ENCODE results near the gene ZDHHC11B.
"Not testable (repeated sequence)": the region's sequence is repeated elsewhere in the genome, so short reads cannot be mapped to it uniquely, and the experiment has no call there.

DNA sequence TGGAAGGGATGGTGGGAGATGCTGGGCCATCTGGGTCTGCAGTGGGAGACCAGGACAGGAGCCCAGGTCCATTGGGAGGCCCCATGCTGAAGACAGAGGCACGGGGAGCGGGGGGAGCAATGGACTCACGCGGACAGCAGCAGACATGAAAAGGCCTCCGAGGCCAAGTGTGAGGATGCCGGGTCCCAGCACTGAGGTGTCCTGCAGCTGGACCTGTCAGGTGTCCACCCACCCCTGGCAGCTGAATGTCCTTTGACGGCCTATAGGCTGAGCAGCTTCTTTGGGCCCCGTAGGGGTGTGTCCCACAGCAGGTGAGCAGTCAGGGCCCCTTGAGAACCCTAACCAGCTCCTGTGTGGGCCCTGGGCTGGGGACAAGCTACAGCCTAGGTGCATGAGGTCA is 88.3 kb downstream of the ZDHHC11B start:
- not testable (repeated sequence) for TF ChIP-seq BHLHE40 (IDR thresholded peaks at IDR 0.05; ENCODE audit: borderline replicate concordance); NFRKB (IDR thresholded peaks at IDR 0.05); FOXM1 (IDR thresholded peaks at IDR 0.05; ENCODE audit: borderline replicate concordance); SUZ12 (IDR thresholded peaks at IDR 0.05); SP1 (IDR thresholded peaks at IDR 0.05); ELF4 (IDR thresholded peaks at IDR 0.05); ZNF384 (IDR thresholded peaks at IDR 0.05); FOXA1 (IDR thresholded peaks at IDR 0.05)

Data from HEK293T (cell line).